Keratinocyte (primary cell): ENCODE results near the gene NPRL2.

ENCODE experiments used
- CTCF ChIP-seq, 3 experiments: IDR thresholded peaks in 1 of 3; conservative IDR thresholded peaks in 1 of 3; optimal IDR thresholded peaks in 1 of 3; 2 replicates in 2 of 3; 3 replicates in 1 of 3; pipeline versions ENCODE3 to v1.5.1; 2011; ENCODE audit warnings: low read length in 3 of 3, mild to moderate bottlenecking in 3 of 3, moderate library complexity in 2 of 3, control low read depth in 1 of 3, inconsistent platforms in 1 of 3; ENCODE audit not compliant: insufficient read depth in 2 of 3; ENCODE audit errors: extremely low read depth in 1 of 3
- EZH2 ChIP-seq: IDR thresholded peaks from one replicate; pipeline ENCODE4 v1.6.1; 2012; ENCODE audit warnings: inconsistent platforms, mild to moderate bottlenecking, low read length, moderate library complexity

- TF ChIP-seq CTCF (optimal IDR thresholded peaks at IDR 0.05 in 1 of 3, IDR thresholded peaks at IDR 0.05 in 1 of 3, conservative IDR thresholded peaks at IDR 0.05 in 1 of 3; ENCODE audit: extremely low read depth in 1 of 3, insufficient read depth in 2 of 3, low read length in 3 of 3) (no peak), EZH2 (no peak)
Measured at GRCh38 chr3:50337175-50337861, 13.3 kb downstream of the NPRL2 start.
